Muscle of leg (tissue), 11 donors: ENCODE data around the gene RFXAP. TPM values are rescaled to one million over a fixed set of nuclear protein-coding genes. Genes with fewer than 3 reads are reported as not detected.
A peak's percentile ranks its signal among the peaks of the same experiment; 100 is the strongest.

ENCODE experiments used
- DNase-seq: peaks from one replicate; pipeline ENCODE4 v3.0.0; 2013
- H3K27ac ChIP-seq: one replicate; pipeline ENCODE4 v1.5.1; 2013; ENCODE audit warnings: mild to moderate bottlenecking, low read length, control low read depth
- H3K27me3 ChIP-seq: one replicate; pipeline ENCODE4 v1.6.1; 2013; ENCODE audit warnings: low read length; ENCODE audit not compliant: control insufficient read depth, insufficient read depth
- H3K36me3 ChIP-seq: one replicate; pipeline ENCODE4 v1.6.1; 2013; ENCODE audit warnings: low read length; ENCODE audit not compliant: control insufficient read depth, insufficient read depth
- H3K4me1 ChIP-seq: one replicate; pipeline ENCODE4 v1.6.1; 2013; ENCODE audit warnings: low read length; ENCODE audit not compliant: control insufficient read depth, insufficient read depth
- H3K4me3 ChIP-seq: one replicate; pipeline ENCODE4 v1.5.1; 2013; ENCODE audit warnings: low read length, control low read depth
- H3K9me3 ChIP-seq: replicated peaks from 2 replicates; pipeline ENCODE4 v1.6.1; 2013; ENCODE audit warnings: low read depth, low read length; ENCODE audit not compliant: control insufficient read depth
- WGBS: methylation state at CpG from one replicate; pipeline ENCODE4 v1.1.5; 2013; ENCODE audit warnings: missing lambda C conversion rate; ENCODE audit not compliant: insufficient coverage; 5-methylcytosine and 5-hydroxymethylcytosine counted together
- polyA plus RNA-seq, 8 donors: library from polyadenylated mRNA; unstranded; fragments of 120-200 nt; gene quantifications; one replicate each; pipeline versions ENCODE4 v1.2.1 to v1.2.3, GENCODE V29; 2013; ENCODE audit warnings: inconsistent platforms in 1 of 8, low replicate concordance in 1 of 8; ENCODE audit not compliant: insufficient read length in 8 of 8, insufficient read depth in 1 of 8
- total RNA-seq: library from RNA; stranded (reverse); fragments of 120-200 nt; gene quantifications from one replicate; pipeline ENCODE4 v1.2.4, GENCODE V29; 2013

RFXAP gene
- total and polyA plus RNA-seq, 9 donors: 2.2 to 11.3 (median 9.6) TPM

GRCh38 chr13:36859259-36859658, 40.2 kb downstream of the RFXAP start:
- Histone ChIP-seq H3K27ac (no peak overlapping the region), H3K27me3 (no peaks in the 10 kb centered on the region), H3K4me1 (no peaks in the 10 kb centered on the region), H3K9me3 (no peaks in the 10 kb centered on the region), H3K4me3 (no peak overlapping the region), H3K36me3 (peaks cover 29% of the 10 kb centered on the region)
- DNase-seq: no peak
- 94% methylated on average over 3 of the region's 4 CpGs for WGBS

GRCh38 chr13:36862002-36862685, 43.1 kb downstream of the RFXAP start:
- WGBS: 89% methylated on average over 3 of the region's 6 CpGs
- peaks cover 34% of the 10 kb centered on the region for H3K36me3 ChIP-seq
- H3K27ac ChIP-seq: peak overlapping the region; percentile 31

GRCh38 chr13:36862722-36863121, 43.7 kb downstream of the RFXAP start:
- Histone ChIP-seq H3K27ac (peak overlapping the region; percentile 31), H3K4me1 (no peaks in the 10 kb centered on the region), H3K27me3 (no peaks in the 10 kb centered on the region), H3K4me3 (no peak overlapping the region), H3K9me3 (no peaks in the 10 kb centered on the region), H3K36me3 (peaks cover 34% of the 10 kb centered on the region)
- DNase-seq: no peak
- WGBS: 76% methylated on average over 4 of the region's 7 CpGs

More at GRCh38 chr13:36862002-36862685, 43.1 kb downstream of the RFXAP start:
- no peak overlapping the region for H3K4me3 ChIP-seq
- H3K27me3 ChIP-seq: no peaks in the 10 kb centered on the region
- H3K4me1 ChIP-seq: no peaks in the 10 kb centered on the region
- H3K9me3 ChIP-seq: no peaks in the 10 kb centered on the region
- DNase-seq: no peak

DNA sequence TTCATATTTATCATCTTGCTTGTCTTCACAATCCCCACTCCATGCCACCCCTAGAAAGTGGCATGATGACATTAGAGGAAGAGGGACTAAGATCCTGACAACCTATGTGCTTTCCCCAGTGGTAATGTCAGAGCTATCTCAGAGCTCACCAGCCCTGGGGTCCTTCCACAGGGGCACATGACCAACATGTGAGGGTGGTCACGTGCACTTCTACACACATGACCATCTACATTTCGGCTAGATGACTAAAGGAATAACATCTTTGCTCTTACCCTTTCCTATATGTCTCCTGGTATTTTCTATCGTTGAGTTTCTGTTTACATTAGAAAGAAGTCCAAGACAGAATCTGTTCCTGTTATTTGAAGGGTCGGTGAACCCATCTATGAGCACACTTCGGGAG, 46.2 kb downstream of the RFXAP start:
- peaks cover 37% of the 10 kb centered on the region for H3K36me3 ChIP-seq
- no peaks in the 10 kb centered on the region for H3K9me3 ChIP-seq
- WGBS: 96% methylated on average over 2 of the region's 5 CpGs
- no peaks in the 10 kb centered on the region for H3K4me1 ChIP-seq
- H3K27me3 ChIP-seq: no peaks in the 10 kb centered on the region
- no peak overlapping the region for H3K27ac ChIP-seq
- H3K4me3 ChIP-seq: no peak overlapping the region
- DNase-seq: no peak

DNA sequence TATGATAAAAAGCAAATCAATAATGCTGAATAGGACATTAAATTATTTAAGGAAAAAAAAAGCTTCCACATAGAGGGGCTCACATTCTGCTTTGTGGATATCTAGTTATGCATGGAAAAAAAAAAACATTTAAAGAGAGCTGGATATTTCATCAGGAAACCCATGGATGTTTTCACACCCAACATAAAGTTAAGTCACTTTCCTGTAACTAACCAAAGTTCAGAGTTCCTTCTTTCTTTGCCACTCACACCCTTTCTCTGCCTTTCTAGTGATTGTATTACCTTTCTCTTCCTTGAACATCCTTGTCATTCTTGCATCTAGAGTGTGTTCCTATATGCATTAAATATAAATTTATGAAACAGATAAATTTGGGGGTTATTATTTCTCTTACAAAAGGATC, 47.2 kb downstream of the RFXAP start:
- no peaks in the 10 kb centered on the region for H3K9me3 ChIP-seq
- peaks cover 34% of the 10 kb centered on the region for H3K36me3 ChIP-seq
- no peaks in the 10 kb centered on the region for H3K27me3 ChIP-seq
- DNase-seq: no peak
- H3K4me3 ChIP-seq: no peak overlapping the region
- no peak overlapping the region for H3K27ac ChIP-seq
- H3K4me1 ChIP-seq: no peaks in the 10 kb centered on the region

GRCh38 chr13:36870050-36870692, 51.1 kb downstream of the RFXAP start:
- no peak overlapping the region for H3K4me3 ChIP-seq
- H3K27ac ChIP-seq: no peak overlapping the region
- H3K27me3 ChIP-seq: no peaks in the 10 kb centered on the region
- WGBS: no CpG with 5 or more reads among the region's 1 CpG
- no peak for DNase-seq
- H3K9me3 ChIP-seq: no peaks in the 10 kb centered on the region
- no peaks in the 10 kb centered on the region for H3K4me1 ChIP-seq
- H3K36me3 ChIP-seq: peaks cover 23% of the 10 kb centered on the region

- Histone ChIP-seq H3K9me3 (no peaks in the 10 kb centered on the region), H3K4me1 (no peaks in the 10 kb centered on the region), H3K4me3 (no peak overlapping the region), H3K36me3 (peaks cover 15% of the 10 kb centered on the region), H3K27ac (no peak overlapping the region), H3K27me3 (no peaks in the 10 kb centered on the region)
- no peak for DNase-seq
- WGBS: 76% methylated on average over 7 of the region's 10 CpGs
Measured at GRCh38 chr13:36872621-36873020, 53.6 kb downstream of the RFXAP start.

GRCh38 chr13:36875431-36875830, 56.4 kb downstream of the RFXAP start:
- peaks cover 21% of the 10 kb centered on the region for H3K36me3 ChIP-seq
- H3K27ac ChIP-seq: no peak overlapping the region
- no peaks in the 10 kb centered on the region for H3K27me3 ChIP-seq
- DNase-seq: no peak
- no peaks in the 10 kb centered on the region for H3K4me1 ChIP-seq
- H3K4me3 ChIP-seq: no peak overlapping the region
- no CpG with 5 or more reads among the region's 4 CpGs for WGBS
- no peaks in the 10 kb centered on the region for H3K9me3 ChIP-seq

DNA sequence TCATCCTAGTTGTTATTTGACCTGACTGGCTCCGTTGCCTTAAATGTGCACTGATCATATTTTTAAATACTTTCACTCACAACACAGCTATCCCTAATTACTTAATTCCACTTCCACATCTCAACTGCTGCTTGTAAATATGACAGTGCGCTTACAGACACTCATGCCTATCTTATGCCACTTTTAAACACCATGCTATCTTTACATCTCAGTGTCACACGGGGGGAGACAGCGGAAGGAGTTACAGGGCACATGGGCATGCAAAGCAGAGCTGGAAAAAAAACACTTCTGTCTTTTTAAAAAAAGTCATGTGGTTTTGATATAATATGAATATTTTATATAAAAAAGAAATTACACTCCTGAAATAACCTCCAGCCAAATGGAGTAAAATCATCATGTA, 56.9 kb downstream of the RFXAP start:
- no peak overlapping the region for H3K4me3 ChIP-seq
- no peaks in the 10 kb centered on the region for H3K4me1 ChIP-seq
- H3K27ac ChIP-seq: no peak overlapping the region
- 75% methylated on average over 1 of the region's 4 CpGs for WGBS
- H3K36me3 ChIP-seq: peaks cover 21% of the 10 kb centered on the region
- H3K9me3 ChIP-seq: no peaks in the 10 kb centered on the region
- DNase-seq: no peak
- H3K27me3 ChIP-seq: no peaks in the 10 kb centered on the region
